ENCODE data around the gene TMEM164. TPM values are rescaled to one million over a fixed set of nuclear protein-coding genes. Genes with fewer than 3 reads are reported as not detected.
"Not testable (repeated sequence)": the region's sequence is repeated elsewhere in the genome, so short reads cannot be mapped to it uniquely, and the experiment has no call there.

TMEM164 gene
- total and polyA plus RNA-seq, 4 experiments from 2014 or later: 0.52 to 17.2 (median 9.9) TPM

GRCh38 chrX:110145854-110146253 is 142.9 kb downstream of the TMEM164 start:
- Mint-ChIP-seq H3K27me3 (no peaks in the 10 kb centered on the region), H3K9me3 (no peaks in the 10 kb centered on the region), H3K4me3 (no peak overlapping the region), H3K36me3 (peaks cover 6 to 14% of the 10 kb centered on the region in 2 donors), H3K4me1 (peaks cover 0 to 13% (median 6%) of the 10 kb centered on the region in 4 donors), H3K27ac (peak overlapping the region in 2 of 7 donors; percentile 3 to 25)
- H3K4me3 ChIP-seq (ENCODE audit: low read length in 2 of 2): no peak overlapping the region
- H3K36me3 ChIP-seq (ENCODE audit: insufficient read depth, low read length): no peaks in the 10 kb centered on the region
- DNase-seq: peak in 4 of 5 donors; percentile 13 to 28 (median 23)
- H3K9me3 ChIP-seq (ENCODE audit: control insufficient read depth in 1 of 2, low read length in 2 of 2): no peaks in the 10 kb centered on the region
- no peaks in the 10 kb centered on the region for H3K27me3 ChIP-seq (ENCODE audit: insufficient read depth, low read length)
- H3K27ac ChIP-seq (ENCODE audit: low read depth, low read length): no peak overlapping the region
- peaks cover 4% of the 10 kb centered on the region for H3K4me1 ChIP-seq (ENCODE audit: insufficient read depth, low read length)
- CTCF ChIA-PET (ENCODE audit: partially characterized antibody): interaction anchor here (0.7 to 4.2 kb wide), 32 partner anchors 9 to 410 kb away, joined by 3 to 42 read pairs (median 4); no protein-coding TSS in a partner anchor
- POLR2A ChIA-PET (ENCODE audit: partially characterized antibody): no interaction called here
- intact Hi-C loops (cut with micrococcal nuclease): loop anchor here (1.0 to 10.0 kb wide), 5 partner anchors 234 to 701 kb away; no protein-coding TSS in a partner anchor

GRCh38 chrX:110146521-110146920 is 143.6 kb downstream of the TMEM164 start:
- H3K9me3 ChIP-seq (ENCODE audit: control insufficient read depth in 1 of 2, low read length in 2 of 2): no peaks in the 10 kb centered on the region
- ChIA-PET POLR2A (ENCODE audit: partially characterized antibody) (no interaction called here), CTCF (ENCODE audit: partially characterized antibody) (interaction anchor here (0.8 to 4.2 kb wide), 38 partner anchors 9 to 411 kb away, joined by 3 to 42 read pairs (median 4); partner anchors contain the start of gene AMMECR1)
- intact Hi-C loops (cut with micrococcal nuclease): loop anchor here (1.0 to 10.0 kb wide), 5 partner anchors 234 to 701 kb away; no protein-coding TSS in a partner anchor
- Mint-ChIP-seq H3K27ac (peak overlapping the region in 1 of 7 donors; percentile 24), H3K36me3 (peaks cover 6 to 14% of the 10 kb centered on the region in 2 donors), H3K9me3 (no peaks in the 10 kb centered on the region), H3K4me3 (no peak overlapping the region), H3K4me1 (peaks cover 0 to 13% (median 6%) of the 10 kb centered on the region in 4 donors), H3K27me3 (no peaks in the 10 kb centered on the region)
- H3K27ac ChIP-seq (ENCODE audit: low read depth, low read length): no peak overlapping the region
- peaks cover 4% of the 10 kb centered on the region for H3K4me1 ChIP-seq (ENCODE audit: insufficient read depth, low read length)
- H3K27me3 ChIP-seq (ENCODE audit: insufficient read depth, low read length): no peaks in the 10 kb centered on the region
- no peak overlapping the region for H3K4me3 ChIP-seq (ENCODE audit: low read length in 2 of 2)
- peak; percentile 30 to 49 (median 38) for DNase-seq
- no peaks in the 10 kb centered on the region for H3K36me3 ChIP-seq (ENCODE audit: insufficient read depth, low read length)

GRCh38 chrX:110153244-110153643 is 150.3 kb downstream of the TMEM164 start:
- no peaks in the 10 kb centered on the region for H3K9me3 ChIP-seq (ENCODE audit: control insufficient read depth in 1 of 2, low read length in 2 of 2)
- no peak overlapping the region for H3K27ac ChIP-seq (ENCODE audit: low read depth, low read length)
- DNase-seq: no peak
- H3K27me3 ChIP-seq (ENCODE audit: insufficient read depth, low read length): no peaks in the 10 kb centered on the region
- Mint-ChIP-seq H3K4me3 (no peak overlapping the region), H3K27ac (peak overlapping the region in 1 of 7 donors; percentile 14), H3K36me3 (peaks cover 0 to 11% of the 10 kb centered on the region in 2 donors), H3K27me3 (no peaks in the 10 kb centered on the region), H3K9me3 (peaks cover 0 to 1% (median 0%) of the 10 kb centered on the region in 8 donors), H3K4me1 (no peaks in the 10 kb centered on the region)
- H3K4me1 ChIP-seq (ENCODE audit: insufficient read depth, low read length): no peaks in the 10 kb centered on the region
- POLR2A ChIA-PET (ENCODE audit: partially characterized antibody): no interaction called here
- CTCF ChIA-PET (ENCODE audit: partially characterized antibody): interaction anchor here (11.3 kb wide), 1 partner anchor 259 kb away, joined by 434 read pairs; no protein-coding TSS in a partner anchor
- no peaks in the 10 kb centered on the region for H3K36me3 ChIP-seq (ENCODE audit: insufficient read depth, low read length)
- intact Hi-C loops (cut with micrococcal nuclease): no loop called here
- no peak overlapping the region for H3K4me3 ChIP-seq (ENCODE audit: low read length in 2 of 2)

GRCh38 chrX:110153896-110154295 is 151.0 kb downstream of the TMEM164 start:
- POLR2A ChIA-PET (ENCODE audit: partially characterized antibody): no interaction called here
- CTCF ChIA-PET (ENCODE audit: partially characterized antibody): interaction anchor here (11.3 kb wide), 1 partner anchor 258 kb away, joined by 434 read pairs; no protein-coding TSS in a partner anchor

GRCh38 chrX:110154328-110154727 is 151.4 kb downstream of the TMEM164 start:
- H3K9me3 ChIP-seq (ENCODE audit: control insufficient read depth in 1 of 2, low read length in 2 of 2); H3K4me1 Mint-ChIP-seq; H3K27ac ChIP-seq (ENCODE audit: low read depth, low read length); H3K4me3 ChIP-seq (ENCODE audit: low read length in 2 of 2); H3K36me3 Mint-ChIP-seq; intact Hi-C loops (cut with micrococcal nuclease); H3K4me3 Mint-ChIP-seq; DNase-seq; H3K27me3 Mint-ChIP-seq; H3K4me1 ChIP-seq (ENCODE audit: insufficient read depth, low read length); H3K27me3 ChIP-seq (ENCODE audit: insufficient read depth, low read length); H3K27ac Mint-ChIP-seq; POLR2A ChIA-PET (ENCODE audit: partially characterized antibody); H3K36me3 ChIP-seq (ENCODE audit: insufficient read depth, low read length); H3K9me3 Mint-ChIP-seq: not testable (repeated sequence)
- CTCF ChIA-PET (ENCODE audit: partially characterized antibody): interaction anchor here (1.4 to 11.3 kb wide), 2 partner anchors 14 to 258 kb away, joined by 4 to 434 read pairs; no protein-coding TSS in a partner anchor

More at GRCh38 chrX:110153896-110154295, 151.0 kb downstream of the TMEM164 start:
- H3K27me3 Mint-ChIP-seq: no peaks in the 10 kb centered on the region
- H3K9me3 Mint-ChIP-seq: peaks cover 0 to 1% (median 0%) of the 10 kb centered on the region in 8 donors
- H3K9me3 ChIP-seq (ENCODE audit: control insufficient read depth in 1 of 2, low read length in 2 of 2): no peaks in the 10 kb centered on the region
- DNase-seq: no peak
- no peak overlapping the region for H3K4me3 Mint-ChIP-seq
- peaks cover 0 to 11% of the 10 kb centered on the region in 2 donors for H3K36me3 Mint-ChIP-seq
- intact Hi-C loops (cut with micrococcal nuclease): no loop called here
- H3K4me3 ChIP-seq (ENCODE audit: low read length in 2 of 2): no peak overlapping the region
- no peaks in the 10 kb centered on the region for H3K36me3 ChIP-seq (ENCODE audit: insufficient read depth, low read length)
- peaks cover under 1 to 1% (median under 1%) of the 10 kb centered on the region in 4 donors for H3K4me1 Mint-ChIP-seq
- H3K27me3 ChIP-seq (ENCODE audit: insufficient read depth, low read length): no peaks in the 10 kb centered on the region
- H3K27ac ChIP-seq (ENCODE audit: low read depth, low read length): no peak overlapping the region
- no peaks in the 10 kb centered on the region for H3K4me1 ChIP-seq (ENCODE audit: insufficient read depth, low read length)
- H3K27ac Mint-ChIP-seq: no peak overlapping the region

GRCh38 chrX:110155759-110156158 is 152.8 kb downstream of the TMEM164 start:
- POLR2A ChIA-PET (ENCODE audit: partially characterized antibody): interaction anchor here (1.0 kb wide), 1 partner anchor 74 kb away, joined by 4 read pairs; no protein-coding TSS in a partner anchor
- Mint-ChIP-seq H3K27me3 (no peaks in the 10 kb centered on the region), H3K27ac (no peak overlapping the region), H3K9me3 (peaks cover 0 to 1% (median 0%) of the 10 kb centered on the region in 8 donors), H3K4me3 (no peak overlapping the region), H3K36me3 (peaks cover 0 to 2% of the 10 kb centered on the region in 2 donors), H3K4me1 (peaks cover 7 to 13% (median 8%) of the 10 kb centered on the region in 4 donors)
- H3K4me1 ChIP-seq (ENCODE audit: insufficient read depth, low read length): peaks cover 6% of the 10 kb centered on the region
- CTCF ChIA-PET (ENCODE audit: partially characterized antibody): interaction anchor here (0.8 to 11.3 kb wide), 10 partner anchors 9 to 264 kb away, joined by 3 to 434 read pairs (median 4); partner anchors contain the start of gene RTL9
- intact Hi-C loops (cut with micrococcal nuclease): loop anchor here (1.0 kb wide), 2 partner anchors 253 to 258 kb away; no protein-coding TSS in a partner anchor
- no peaks in the 10 kb centered on the region for H3K36me3 ChIP-seq (ENCODE audit: insufficient read depth, low read length)
- no peak overlapping the region for H3K4me3 ChIP-seq (ENCODE audit: low read length in 2 of 2)
- H3K27ac ChIP-seq (ENCODE audit: low read depth, low read length): no peak overlapping the region
- H3K9me3 ChIP-seq (ENCODE audit: control insufficient read depth in 1 of 2, low read length in 2 of 2): no peaks in the 10 kb centered on the region
- no peaks in the 10 kb centered on the region for H3K27me3 ChIP-seq (ENCODE audit: insufficient read depth, low read length)
- DNase-seq: no peak

GRCh38 chrX:110156167-110156754 is 153.3 kb downstream of the TMEM164 start:
- no peaks in the 10 kb centered on the region for H3K9me3 ChIP-seq (ENCODE audit: control insufficient read depth in 1 of 2, low read length in 2 of 2)
- H3K27me3 Mint-ChIP-seq: no peaks in the 10 kb centered on the region
- CTCF ChIA-PET (ENCODE audit: partially characterized antibody): interaction anchor here (0.8 to 11.3 kb wide), 11 partner anchors 9 to 264 kb away, joined by 3 to 434 read pairs (median 4); partner anchors contain the start of gene RTL9
- peak in 4 of 5 donors; percentile 19 to 33 (median 28) for DNase-seq
- no peaks in the 10 kb centered on the region for H3K27me3 ChIP-seq (ENCODE audit: insufficient read depth, low read length)
- peaks cover 7 to 13% (median 8%) of the 10 kb centered on the region in 4 donors for H3K4me1 Mint-ChIP-seq
- no peak overlapping the region for H3K27ac Mint-ChIP-seq
- H3K4me3 Mint-ChIP-seq: no peak overlapping the region
- POLR2A ChIA-PET (ENCODE audit: partially characterized antibody): interaction anchor here (1.0 kb wide), 1 partner anchor 73 kb away, joined by 4 read pairs; no protein-coding TSS in a partner anchor
- H3K27ac ChIP-seq (ENCODE audit: low read depth, low read length): no peak overlapping the region
- peaks cover 0 to 1% (median 0%) of the 10 kb centered on the region in 8 donors for H3K9me3 Mint-ChIP-seq
- peaks cover 0 to 2% of the 10 kb centered on the region in 2 donors for H3K36me3 Mint-ChIP-seq
- peaks cover 6% of the 10 kb centered on the region for H3K4me1 ChIP-seq (ENCODE audit: insufficient read depth, low read length)
- no peaks in the 10 kb centered on the region for H3K36me3 ChIP-seq (ENCODE audit: insufficient read depth, low read length)
- intact Hi-C loops (cut with micrococcal nuclease): loop anchor here (1.0 kb wide), 2 partner anchors 252 to 257 kb away; no protein-coding TSS in a partner anchor
- no peak overlapping the region for H3K4me3 ChIP-seq (ENCODE audit: low read length in 2 of 2)

All from CD4-positive, alpha-beta memory T cell (primary cell).